Purkinje cell (primary cell): ENCODE results near the gene TXLNA. TPM values are rescaled to one million over a fixed set of nuclear protein-coding genes. Genes with fewer than 3 reads are reported as not detected.

Experiments used
- polyA plus RNA-seq: library from polyadenylated mRNA; unstranded; fragments of >200 nt; fragmentation: Nextera tagmentation; gene quantifications from 2 replicates; pipeline ENCODE4 v1.2.1, GENCODE V29; 2014

Gene TXLNA
- polyA plus RNA-seq, result 1.4 and 4.6 TPM in 2 replicates

DNA sequence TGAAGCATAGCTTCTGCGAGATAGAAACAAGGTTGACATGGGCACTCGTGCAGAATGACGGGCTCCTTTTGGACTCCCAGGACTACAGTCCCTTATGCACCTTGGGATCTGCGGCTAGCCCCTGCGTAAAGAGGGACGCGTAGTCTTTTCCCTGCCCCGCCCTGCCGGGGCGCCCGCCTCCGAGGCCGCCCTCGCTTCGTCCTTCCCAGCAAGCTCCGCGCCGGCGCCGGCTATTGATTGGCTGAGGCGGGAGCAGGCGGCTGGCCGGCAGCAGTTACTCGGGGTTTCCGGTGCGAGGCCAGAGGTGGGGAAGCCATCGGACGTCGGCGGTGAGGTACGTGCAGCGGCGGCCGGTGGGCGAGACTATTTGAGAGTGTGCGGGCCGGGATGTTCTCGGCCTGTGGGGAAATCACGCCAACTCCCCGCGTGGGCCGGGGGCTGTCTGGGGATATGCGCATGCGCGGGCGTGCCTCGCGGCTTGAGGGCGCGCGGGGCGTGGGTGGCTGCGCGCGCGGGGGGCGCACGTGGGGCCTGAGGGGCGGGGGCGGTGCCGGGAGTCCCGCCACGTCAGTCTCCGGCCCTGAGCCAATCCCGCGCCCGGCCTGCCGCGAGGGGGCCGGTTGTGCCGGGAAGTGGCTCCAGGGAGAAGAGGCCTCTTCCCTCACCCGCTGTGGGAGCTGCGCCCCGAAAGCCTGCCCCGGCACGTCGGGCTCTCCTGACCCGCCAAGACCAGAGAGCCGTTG lies at the start of gene TXLNA:
TSS of gene TXLNA (plus strand) at position 233 of the 743 bp plus-strand sequence. CDS start 671 bp downstream, outside the sequence.

DNA sequence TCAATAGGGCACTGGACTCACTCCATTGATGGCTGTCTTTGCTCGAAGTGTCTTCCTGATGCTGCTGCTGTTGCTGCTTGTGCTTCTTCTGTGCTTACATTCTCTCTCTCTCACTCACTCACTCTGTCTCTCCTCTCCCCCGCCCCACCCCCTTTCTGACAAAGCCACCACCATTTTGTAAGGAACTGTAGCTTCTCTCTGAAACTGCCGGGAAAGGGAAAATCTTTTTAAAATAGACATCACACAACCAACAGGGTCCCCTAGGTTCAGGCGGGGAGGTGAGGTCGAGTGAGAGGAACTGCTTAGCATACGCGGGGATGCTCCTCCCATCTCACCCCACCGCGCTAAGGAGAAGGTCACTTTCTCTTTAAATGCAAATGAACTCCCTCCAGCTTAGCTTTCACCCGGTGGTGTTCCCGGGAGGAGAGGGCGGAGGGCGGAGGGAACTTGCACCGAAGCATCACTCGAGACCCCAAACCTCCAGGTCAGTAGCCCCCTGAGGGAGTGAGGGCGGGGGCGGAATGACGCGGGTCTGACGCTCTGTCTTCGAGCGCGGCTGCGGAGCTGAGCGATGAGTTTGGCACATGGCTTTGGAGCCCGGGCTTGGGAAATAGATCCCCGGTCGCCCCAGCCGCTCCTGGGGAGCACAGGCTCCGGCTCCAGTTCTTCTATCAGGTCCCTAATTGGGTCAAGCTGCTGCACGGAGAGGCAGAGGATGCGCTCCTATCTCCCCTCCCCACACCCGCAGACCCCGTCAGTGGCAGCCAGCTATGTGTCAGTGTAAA lies 20.9 kb downstream of the TXLNA start, which contains the start of gene CCDC28B:
TSS of gene CCDC28B (plus strand) at position 370 of the 785 bp plus-strand sequence. CDS start 1,341 bp downstream, outside the sequence.

DNA sequence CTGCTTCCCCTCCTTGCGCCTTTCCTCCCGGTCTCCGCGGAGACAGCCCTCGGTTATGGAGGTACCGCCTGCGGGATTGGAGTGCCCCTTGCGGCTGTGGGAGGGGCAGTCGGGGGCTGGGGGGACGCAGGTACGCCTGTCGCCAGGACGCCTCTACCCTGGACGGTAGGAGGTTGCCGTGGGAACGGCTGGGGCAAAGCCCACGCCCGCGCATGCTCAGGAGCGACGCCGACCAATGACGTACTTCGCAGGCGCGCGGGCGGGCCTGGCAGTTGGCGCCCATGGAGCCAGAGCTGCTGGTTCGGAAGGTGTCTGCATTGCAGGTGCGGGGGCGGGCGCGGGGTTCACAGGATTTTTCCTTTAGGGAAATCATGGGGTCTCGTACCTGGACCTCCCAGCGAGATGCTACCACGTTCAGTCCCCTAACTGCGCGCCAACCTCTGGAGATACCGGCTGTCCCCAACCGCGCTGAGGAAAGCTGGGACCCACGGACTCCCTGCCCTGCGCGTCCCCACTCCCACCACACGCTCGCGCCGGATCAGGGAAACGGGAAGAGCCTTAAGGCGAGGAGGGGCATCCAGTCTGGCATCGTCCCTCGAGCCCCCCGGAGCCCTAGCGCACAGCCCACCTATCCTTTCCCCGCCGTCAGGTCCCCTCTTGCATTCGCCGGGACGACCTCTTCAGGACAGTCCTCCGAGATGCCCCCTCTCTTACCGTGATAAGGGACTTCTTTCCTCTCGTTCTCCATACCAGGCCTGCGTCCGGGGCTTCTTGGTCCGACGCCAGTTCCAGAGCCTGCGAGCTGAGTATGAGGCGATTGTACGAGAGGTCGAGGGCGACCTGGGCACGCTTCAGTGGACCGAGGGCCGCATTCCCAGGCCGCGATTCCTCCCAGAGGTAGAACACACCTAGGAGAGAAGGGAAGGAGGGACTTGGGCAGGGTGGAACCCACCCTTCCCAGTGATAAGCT lies 26.2 kb downstream of the TXLNA start, which contains the start of gene IQCC:
TSS of gene IQCC (plus strand) at position 271 of the 970 bp plus-strand sequence. CDS start at position 282, 11 bp downstream.

DNA sequence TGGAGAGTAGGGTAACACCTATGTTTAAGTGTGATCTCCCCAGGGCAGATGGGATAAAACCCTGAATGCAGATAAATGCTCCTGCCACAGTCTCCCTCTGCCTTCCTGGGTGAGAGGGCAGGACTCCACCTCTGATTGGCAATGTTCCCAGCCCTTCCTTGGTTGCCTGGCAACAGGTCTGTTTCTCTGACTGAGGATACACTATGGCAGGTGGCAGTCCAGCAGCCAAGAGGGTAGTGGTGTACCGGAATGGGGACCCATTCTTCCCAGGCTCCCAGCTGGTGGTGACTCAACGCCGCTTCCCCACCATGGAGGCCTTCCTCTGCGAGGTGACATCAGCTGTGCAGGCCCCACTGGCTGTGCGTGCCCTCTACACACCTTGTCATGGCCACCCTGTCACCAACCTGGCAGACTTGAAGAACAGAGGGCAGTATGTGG lies 29.4 kb downstream of the TXLNA start, which contains the start of gene DCDC2B:
TSS of gene DCDC2B (plus strand) at position 199 of the 438 bp plus-strand sequence. CDS start at position 204, 5 bp downstream.

DNA sequence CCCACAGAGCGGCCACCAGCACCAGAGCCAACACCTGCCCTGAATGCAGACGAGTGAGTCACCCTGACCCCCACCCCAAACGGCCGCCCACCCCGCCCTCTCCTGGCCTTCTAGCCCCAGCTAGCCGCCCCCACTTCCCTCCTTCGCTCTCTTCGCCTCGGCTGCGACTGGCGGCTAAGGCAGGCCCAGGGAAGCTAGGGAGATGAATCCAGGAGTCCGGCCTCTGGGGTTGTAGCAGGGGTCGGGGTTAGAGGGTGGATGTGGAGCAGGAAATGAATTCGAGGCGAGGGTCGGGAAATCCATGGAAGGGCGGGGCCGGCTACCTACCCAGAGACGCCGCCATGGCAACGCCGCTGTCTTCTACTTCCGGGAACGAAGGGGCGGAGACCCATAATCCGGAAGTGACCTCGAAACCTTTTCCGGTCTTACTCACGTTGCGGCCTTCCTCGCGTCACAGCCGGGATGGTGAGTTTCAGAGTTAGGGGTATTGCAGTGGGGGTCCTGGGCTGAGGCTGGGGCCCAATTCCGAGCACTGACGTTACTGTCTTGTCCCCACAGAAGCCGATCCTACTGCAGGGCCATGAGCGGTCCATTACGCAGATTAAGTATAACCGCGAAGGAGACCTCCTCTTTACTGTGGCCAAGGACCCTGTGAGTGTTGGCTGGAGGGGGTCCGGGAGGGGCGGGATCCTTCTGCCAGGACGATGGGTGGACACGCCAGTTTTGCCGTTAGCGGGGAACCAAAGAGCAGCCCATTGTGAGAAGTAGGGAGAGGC lies 42.7 kb downstream of the TXLNA start, which contains the start of the genes EIF3I and TMEM234:
TSS of gene EIF3I (plus strand) at position 428 of the 776 bp plus-strand sequence. CDS start at position 463, 35 bp downstream.
TSS of gene TMEM234 (minus strand) at position 374 of the 776 bp plus-strand sequence. CDS start at position 343, 31 bp downstream.

DNA sequence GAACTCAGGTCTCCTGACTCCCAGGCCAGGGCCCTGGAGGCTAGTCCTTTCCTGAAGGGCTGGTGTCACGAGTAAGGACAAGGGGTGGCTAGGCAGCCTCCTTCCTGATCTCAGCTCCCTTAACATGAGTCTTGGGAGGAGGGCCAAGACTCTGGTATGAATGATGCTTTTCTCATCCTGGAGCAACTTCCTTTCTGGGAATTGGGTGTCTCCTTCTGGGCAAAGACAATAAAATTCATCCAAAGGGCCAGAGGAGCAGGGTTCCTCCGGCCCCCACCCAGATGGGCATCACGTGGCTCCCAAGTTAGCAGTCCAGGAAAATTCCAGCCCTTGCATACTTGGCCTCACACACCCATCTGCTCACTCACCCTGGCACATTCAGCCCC lies 67.4 kb downstream of the TXLNA start, which contains the start of gene FAM167B:
TSS of gene FAM167B (plus strand) at position 335 of the 386 bp plus-strand sequence. CDS start 200 bp downstream, outside the sequence.

Other genes with a start within 250 kb of the TXLNA start
- gene PTP4A2, start 241.3 kb upstream of the TXLNA start, polyA plus RNA-seq, result 56.9 and 60.2 TPM in 2 replicates
- 33.2 and 44.4 TPM in 2 replicates for gene KHDRBS1, start 165.8 kb upstream of the TXLNA start, polyA plus RNA-seq
- 4.3 and 6.4 TPM in 2 replicates for gene TMEM39B, start 106.7 kb upstream of the TXLNA start, polyA plus RNA-seq
- 45.7 and 59.8 TPM in 2 replicates for gene KPNA6, start 71.6 kb upstream of the TXLNA start, polyA plus RNA-seq
- 6.1 and 21.0 TPM in 2 replicates for gene CCDC28B, start 20.9 kb downstream of the TXLNA start, polyA plus RNA-seq
- 0.43 TPM in 1 of 2 replicates, not detected in the other for gene IQCC, start 26.0 kb downstream of the TXLNA start, polyA plus RNA-seq
- gene DCDC2B, start 29.4 kb downstream of the TXLNA start, polyA plus RNA-seq, result not detected in 2 replicates
- gene TMEM234, start 42.7 kb downstream of the TXLNA start, polyA plus RNA-seq, result 7.8 and 9.4 TPM in 2 replicates
- gene EIF3I, start 42.7 kb downstream of the TXLNA start, polyA plus RNA-seq, result 269 and 369 TPM in 2 replicates
- not detected in 2 replicates for gene FAM167B, start 67.5 kb downstream of the TXLNA start, polyA plus RNA-seq
- not detected in 2 replicates for gene LCK, start 71.6 kb downstream of the TXLNA start, polyA plus RNA-seq
- gene HDAC1, start 112.4 kb downstream of the TXLNA start, polyA plus RNA-seq, result 0.93 and 3.0 TPM in 2 replicates
- gene MARCKSL1, start 156.6 kb downstream of the TXLNA start, polyA plus RNA-seq, result 74.5 and 124 TPM in 2 replicates
- gene FAM229A, start 182.8 kb downstream of the TXLNA start, polyA plus RNA-seq, result not detected in 2 replicates
- gene TSSK3, start 182.9 kb downstream of the TXLNA start, polyA plus RNA-seq, result not detected in 2 replicates
- 11.9 and 14.3 TPM in 2 replicates for gene BSDC1, start 214.8 kb downstream of the TXLNA start, polyA plus RNA-seq